GM12875 (cell line): Measurements from ENCODE around the gene ZBED1.

ENCODE experiments used
- H3K4me3 ChIP-seq: one replicate; pipeline ENCODE4 v1.5.1; 2011; ENCODE audit warnings: low read depth, low read length, control low read depth
- CTCF ChIP-seq: IDR thresholded peaks from 2 replicates; pipeline ENCODE4 v1.5.1; 2011; ENCODE audit warnings: low read depth, mild to moderate bottlenecking, control low read depth, inconsistent platforms, low read length, moderate library complexity, borderline replicate concordance; ENCODE audit not compliant: insufficient read depth

The ZBED1 gene

DNA sequence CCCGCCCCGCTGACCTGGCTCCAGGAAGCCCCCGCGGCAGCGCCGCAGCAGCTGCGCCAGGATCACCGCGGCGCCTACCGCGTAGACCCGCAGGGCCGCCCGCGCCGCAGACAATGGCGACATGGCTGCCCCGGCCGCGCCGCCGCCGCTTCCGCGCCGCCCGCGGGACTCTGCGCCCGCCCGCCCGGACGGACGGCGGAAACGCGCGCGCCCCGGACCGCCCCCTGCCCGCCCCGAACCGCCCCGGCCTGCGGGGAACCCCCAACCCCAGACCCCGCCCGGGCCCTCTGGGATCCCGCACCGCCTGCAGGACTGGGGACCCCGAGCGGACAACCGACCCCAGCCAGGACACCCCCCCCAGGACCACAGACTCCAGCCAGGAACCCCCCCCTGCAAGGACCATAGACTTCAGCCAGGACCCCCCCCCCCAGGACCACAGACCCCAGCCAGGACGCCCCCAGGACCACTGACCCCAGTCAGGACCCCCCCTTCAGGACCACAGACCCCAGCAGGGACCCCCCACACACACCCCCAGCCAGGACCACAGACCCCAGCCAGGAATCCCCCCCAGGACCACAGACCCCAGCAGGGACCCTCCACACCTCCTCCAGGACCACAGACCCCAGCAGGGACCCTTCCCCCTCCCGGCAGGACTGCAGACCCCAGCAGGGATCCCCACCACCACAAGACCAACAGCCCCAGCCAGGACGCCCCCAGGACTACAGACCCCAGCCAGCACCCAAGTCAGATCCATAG is at the start of gene ZBED1, which contains the start of gene DHRSX:
ZBED1 (minus strand) TSS at position 174 of the 756 bp plus-strand sequence. CDS start 10,257 bp downstream, outside the sequence.
DHRSX (minus strand) TSS at position 174 of the 756 bp plus-strand sequence; CDS start at position 123, 51 bp downstream.
- no peak for TF ChIP-seq CTCF
- H3K4me3 ChIP-seq: peak within 1 kb of the TSS; percentile 73

DNA sequence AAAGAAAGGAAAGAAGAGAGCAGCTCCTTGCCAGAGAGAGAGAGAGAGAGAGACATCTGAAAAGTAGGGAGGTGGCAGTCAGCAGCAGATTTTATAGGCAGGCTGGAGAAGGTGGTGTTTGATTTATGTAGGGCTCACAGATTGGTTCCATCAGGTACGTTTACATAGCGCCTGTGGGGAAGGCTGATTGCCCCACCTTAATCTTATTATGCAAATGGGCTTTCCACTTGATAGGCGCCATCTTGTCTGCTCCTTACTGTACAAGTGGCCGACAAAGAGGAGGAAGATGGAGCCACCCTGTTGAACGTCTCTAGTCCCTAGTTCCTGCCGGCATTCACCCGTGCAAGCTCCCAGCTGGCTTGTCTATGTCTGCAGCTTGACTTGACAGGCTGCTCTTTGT is 49.1 kb upstream of the ZBED1 start:
- H3K4me3 ChIP-seq: no peak overlapping the region
- TF ChIP-seq CTCF: no peak

DNA sequence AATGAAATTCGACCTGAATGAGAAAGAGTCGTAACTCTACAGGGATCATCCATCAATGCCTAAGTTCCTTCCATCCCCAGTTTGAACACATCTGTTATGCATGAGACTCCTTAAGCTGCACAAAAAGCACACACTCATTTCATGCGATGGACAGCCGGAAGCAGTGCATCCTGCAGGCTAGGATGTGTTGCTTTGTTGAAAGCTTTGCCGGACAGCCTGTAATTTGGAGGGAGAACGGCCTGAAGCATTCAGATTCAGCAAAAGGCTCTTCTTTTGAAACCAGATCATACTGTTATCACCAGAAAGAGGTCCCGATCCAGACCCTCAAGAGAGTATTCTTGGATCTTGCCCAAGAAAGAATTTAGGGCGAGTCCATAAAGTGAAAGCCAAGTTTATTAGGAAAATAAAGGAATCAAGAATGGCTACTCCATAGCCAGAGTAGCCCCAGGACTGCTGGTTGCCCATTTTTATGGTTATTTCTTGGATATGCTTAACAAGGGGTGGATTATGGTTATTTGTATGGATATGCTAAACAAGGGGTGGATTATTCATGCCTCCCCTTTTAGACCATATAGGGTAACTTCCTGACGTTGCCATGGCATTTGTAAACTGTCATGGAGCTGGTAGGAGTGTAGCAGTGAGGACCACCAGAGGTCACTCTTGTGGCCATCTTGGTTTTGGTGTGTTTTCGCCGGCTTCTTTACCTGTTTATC is 48.1 kb upstream of the ZBED1 start:
- H3K4me3 ChIP-seq: no peak overlapping the region
- TF ChIP-seq CTCF: no peak

DNA sequence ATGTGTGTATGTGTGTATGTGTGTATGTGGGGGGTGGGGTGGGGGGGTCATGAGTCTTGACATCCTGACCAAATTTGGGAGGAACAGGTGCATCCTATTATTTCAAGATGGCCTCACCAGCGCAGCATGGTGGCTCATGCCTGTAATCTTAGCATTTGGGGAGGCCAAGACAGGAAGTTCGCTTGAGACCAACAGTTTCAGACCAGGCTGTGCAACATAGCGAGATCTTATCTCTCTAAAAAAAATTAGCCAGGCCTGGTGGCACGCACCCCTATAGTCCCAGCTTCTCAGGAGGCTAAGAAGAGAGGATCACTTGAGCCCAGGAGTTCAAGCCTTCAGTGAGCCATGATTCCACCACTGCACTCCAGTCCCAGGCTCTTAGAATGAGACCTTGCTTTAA is 47.0 kb upstream of the ZBED1 start:
- no peak for TF ChIP-seq CTCF
- no peak overlapping the region for H3K4me3 ChIP-seq

GRCh38 chrX:2546496-2546895 is 45.7 kb upstream of the ZBED1 start:
- H3K4me3 ChIP-seq: no peak overlapping the region
- no peak for TF ChIP-seq CTCF

GRCh38 chrX:2545144-2545543 is 44.4 kb upstream of the ZBED1 start:
- H3K4me3 ChIP-seq: no peak overlapping the region
- TF ChIP-seq CTCF: no peak

GRCh38 chrX:2542826-2543521 is 42.2 kb upstream of the ZBED1 start:
- TF ChIP-seq CTCF: no peak
- H3K4me3 ChIP-seq: no peak overlapping the region
